Stimulated activated CD4-positive, alpha-beta T cell treated with anti-CD3 and anti-CD28 coated beads, TNF-alpha, amount 100 ng/mL, for 4 hours (primary cell): ENCODE results near the gene MORN5.

ENCODE experiments used
- DNase-seq, 3 experiments: peaks; one replicate each; pipeline ENCODE4 v3.0.0-alpha.2; 2020; ENCODE audit warnings: low read depth in 3 of 3

MORN5 gene

GRCh38 chr9:122143296-122143695 is 16.4 kb upstream of the MORN5 start:
- no peak for DNase-seq

GRCh38 chr9:122143876-122144405 is 15.8 kb upstream of the MORN5 start:
- DNase-seq: no peak

GRCh38 chr9:122144836-122145591 is 14.7 kb upstream of the MORN5 start:
- no peak for DNase-seq

GRCh38 chr9:122145592-122145863 is 14.2 kb upstream of the MORN5 start:
- no peak for DNase-seq

- DNase-seq: no peak
Observed at GRCh38 chr9:122151267-122151828, 8.4 kb upstream of the MORN5 start.

- no peak for DNase-seq
Observed at GRCh38 chr9:122155796-122156195, 3.9 kb upstream of the MORN5 start.

- no peak for DNase-seq
Observed at GRCh38 chr9:122158202-122158601, 1.5 kb upstream of the MORN5 start.

GRCh38 chr9:122159925-122160246 is 178 bp downstream of the MORN5 start:
- DNase-seq: no peak

GRCh38 chr9:122162415-122162814 is 2.7 kb downstream of the MORN5 start:
- DNase-seq: no peak

GRCh38 chr9:122164286-122164685 is 4.6 kb downstream of the MORN5 start:
- no peak for DNase-seq

GRCh38 chr9:122168356-122168755 is 8.6 kb downstream of the MORN5 start:
- DNase-seq: no peak

GRCh38 chr9:122172131-122172530 is 12.4 kb downstream of the MORN5 start:
- DNase-seq: no peak

- DNase-seq: no peak
Observed at GRCh38 chr9:122173670-122174069, 14.0 kb downstream of the MORN5 start.

GRCh38 chr9:122176916-122177315 is 17.2 kb downstream of the MORN5 start:
- no peak for DNase-seq

- no peak for DNase-seq
Observed at GRCh38 chr9:122179054-122179689, 19.5 kb downstream of the MORN5 start.

- DNase-seq: no peak
Observed at GRCh38 chr9:122179690-122180074, 20.0 kb downstream of the MORN5 start.

- no peak for DNase-seq
Observed at GRCh38 chr9:122180633-122181032, 20.9 kb downstream of the MORN5 start.

- no peak for DNase-seq
Observed at GRCh38 chr9:122183501-122183900, 23.8 kb downstream of the MORN5 start.

- no peak for DNase-seq
Observed at GRCh38 chr9:122184551-122184950, 24.8 kb downstream of the MORN5 start.

GRCh38 chr9:122186301-122186700 is 26.6 kb downstream of the MORN5 start:
- DNase-seq: no peak

- no peak for DNase-seq
Observed at GRCh38 chr9:122186777-122187470, 27.2 kb downstream of the MORN5 start.

- no peak for DNase-seq
Observed at GRCh38 chr9:122188369-122188768, 28.7 kb downstream of the MORN5 start.
